ENCODE data around the gene CELF3. TPM values are rescaled to one million over a fixed set of nuclear protein-coding genes. Genes with fewer than 3 reads are reported as not detected.
"Not testable (repeated sequence)": the region's sequence is repeated elsewhere in the genome, so short reads cannot be mapped to it uniquely, and the experiment has no call there.

The CELF3 gene
- total and polyA plus RNA-seq, 7 donors, result 0.04 TPM; not detected in 6

DNA sequence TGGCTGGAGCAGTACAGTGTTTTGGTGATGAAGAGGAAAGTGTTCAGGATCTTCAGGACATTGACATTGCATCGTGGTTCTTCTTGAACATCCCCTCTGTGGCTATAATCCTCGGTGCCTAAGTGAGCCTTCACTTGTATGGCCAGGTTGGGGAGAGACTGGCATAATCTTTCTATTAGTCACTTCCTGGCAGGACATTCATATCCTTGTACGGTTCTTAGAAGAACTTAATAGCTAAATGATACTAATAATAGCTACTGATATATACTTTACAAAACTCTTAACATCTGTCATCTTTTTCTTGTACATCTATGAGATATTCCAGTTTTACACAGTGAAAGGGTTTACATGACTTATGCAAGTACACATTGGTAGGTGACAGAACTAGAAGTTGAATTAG, 35.8 kb downstream of the CELF3 start:
- DNase-seq (no peak), ATAC-seq (peak; percentile 46 to 71 (median 56))
- Histone ChIP-seq H3K36me3 (ENCODE audit: insufficient read depth in 1 of 2, low read depth in 1 of 2) (peaks cover 0 to 50% of the 10 kb centered on the region in 2 donors), H3K27ac (no peak overlapping the region), H3K27me3 (ENCODE audit: insufficient read depth in 3 of 3, low read length in 2 of 3) (no peaks in the 10 kb centered on the region), H3K9me3 (no peaks in the 10 kb centered on the region), H3K4me1 (no peaks in the 10 kb centered on the region), H3K4me3 (no peak overlapping the region)
- TF ChIP-seq, protein P1, sequence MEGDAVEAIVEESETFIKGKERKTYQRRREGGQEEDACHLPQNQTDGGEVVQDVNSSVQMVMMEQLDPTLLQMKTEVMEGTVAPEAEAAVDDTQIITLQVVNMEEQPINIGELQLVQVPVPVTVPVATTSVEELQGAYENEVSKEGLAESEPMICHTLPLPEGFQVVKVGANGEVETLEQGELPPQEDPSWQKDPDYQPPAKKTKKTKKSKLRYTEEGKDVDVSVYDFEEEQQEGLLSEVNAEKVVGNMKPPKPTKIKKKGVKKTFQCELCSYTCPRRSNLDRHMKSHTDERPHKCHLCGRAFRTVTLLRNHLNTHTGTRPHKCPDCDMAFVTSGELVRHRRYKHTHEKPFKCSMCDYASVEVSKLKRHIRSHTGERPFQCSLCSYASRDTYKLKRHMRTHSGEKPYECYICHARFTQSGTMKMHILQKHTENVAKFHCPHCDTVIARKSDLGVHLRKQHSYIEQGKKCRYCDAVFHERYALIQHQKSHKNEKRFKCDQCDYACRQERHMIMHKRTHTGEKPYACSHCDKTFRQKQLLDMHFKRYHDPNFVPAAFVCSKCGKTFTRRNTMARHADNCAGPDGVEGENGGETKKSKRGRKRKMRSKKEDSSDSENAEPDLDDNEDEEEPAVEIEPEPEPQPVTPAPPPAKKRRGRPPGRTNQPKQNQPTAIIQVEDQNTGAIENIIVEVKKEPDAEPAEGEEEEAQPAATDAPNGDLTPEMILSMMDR (IDR thresholded peaks at IDR 0.05), result no peak
- intact Hi-C loops (cut with DNase I), result no loop called here
- 20 to 41% (median 35%) methylated on average over 3 of the region's 3 CpGs for WGBS, 3 donors

DNA sequence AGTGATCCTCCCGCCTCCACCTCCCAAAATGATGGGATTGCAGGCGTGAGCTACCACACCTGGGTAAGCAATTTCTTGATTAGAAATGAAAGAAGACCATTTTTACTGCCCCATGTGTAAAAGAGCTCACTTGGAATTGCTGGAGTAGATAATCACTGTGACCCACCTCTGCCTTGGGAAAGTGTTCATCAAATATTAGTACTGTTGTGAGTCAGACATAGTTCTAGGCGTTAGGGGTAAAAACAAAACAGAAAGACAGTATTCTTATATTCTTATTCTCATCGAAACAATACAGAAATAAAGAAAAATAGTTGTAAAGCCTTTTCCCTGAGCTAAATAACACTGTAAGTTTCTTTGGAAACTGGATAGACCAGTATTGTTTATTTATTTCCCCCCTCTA, 36.2 kb downstream of the CELF3 start:
- 81 to 85% (median 82%) methylated on average over 4 of the region's 4 CpGs for WGBS, 3 donors
- intact Hi-C loops (cut with DNase I), result no loop called here
- ATAC-seq (no peak), DNase-seq (no peak)
- Histone ChIP-seq H3K4me3 (no peak overlapping the region), H3K27ac (no peak overlapping the region), H3K4me1 (no peaks in the 10 kb centered on the region), H3K36me3 (ENCODE audit: insufficient read depth in 1 of 2, low read depth in 1 of 2) (peaks cover 0 to 46% of the 10 kb centered on the region in 2 donors), H3K9me3 (no peaks in the 10 kb centered on the region), H3K27me3 (ENCODE audit: insufficient read depth in 3 of 3, low read length in 2 of 3) (no peaks in the 10 kb centered on the region)
- TF ChIP-seq, protein P1 (IDR thresholded peaks at IDR 0.05), result no peak

DNA sequence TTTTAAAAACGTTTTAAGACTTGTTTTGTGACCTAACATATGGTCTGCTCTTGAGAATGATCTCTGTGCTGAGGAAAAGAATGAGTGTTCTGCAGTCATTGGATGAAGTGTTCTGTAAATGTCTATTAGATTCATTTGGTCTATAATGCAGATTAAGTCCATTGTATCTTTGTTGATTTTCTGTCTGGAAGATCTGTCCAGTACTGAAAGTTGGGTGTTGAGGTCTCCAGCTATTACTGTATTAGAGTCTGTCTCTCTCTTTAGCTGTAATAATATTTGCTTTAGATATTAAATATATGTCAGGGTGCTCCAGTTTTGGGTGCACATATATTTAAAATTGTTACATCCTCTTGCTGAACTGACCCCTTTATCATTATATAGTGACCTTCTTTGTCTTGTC, 43.2 kb downstream of the CELF3 start:
- no peak overlapping the region for H3K27ac ChIP-seq
- H3K4me3 ChIP-seq, result no peak overlapping the region
- intact Hi-C loops (cut with DNase I), result no loop called here
- TF ChIP-seq, protein P1 (IDR thresholded peaks at IDR 0.05), result no peak
- DNase-seq (no peak), ATAC-seq (no peak)
- 74 to 87% (median 82%) methylated on average over 1 of the region's 1 CpG for WGBS, 3 donors
- H3K4me1 ChIP-seq, result peaks cover 2% of the 10 kb centered on the region
- peaks cover 0 to 36% of the 10 kb centered on the region in 2 donors for H3K36me3 ChIP-seq (ENCODE audit: insufficient read depth in 1 of 2, low read depth in 1 of 2)
- no peaks in the 10 kb centered on the region for H3K9me3 ChIP-seq
- no peaks in the 10 kb centered on the region for H3K27me3 ChIP-seq (ENCODE audit: insufficient read depth in 3 of 3, low read length in 2 of 3)

DNA sequence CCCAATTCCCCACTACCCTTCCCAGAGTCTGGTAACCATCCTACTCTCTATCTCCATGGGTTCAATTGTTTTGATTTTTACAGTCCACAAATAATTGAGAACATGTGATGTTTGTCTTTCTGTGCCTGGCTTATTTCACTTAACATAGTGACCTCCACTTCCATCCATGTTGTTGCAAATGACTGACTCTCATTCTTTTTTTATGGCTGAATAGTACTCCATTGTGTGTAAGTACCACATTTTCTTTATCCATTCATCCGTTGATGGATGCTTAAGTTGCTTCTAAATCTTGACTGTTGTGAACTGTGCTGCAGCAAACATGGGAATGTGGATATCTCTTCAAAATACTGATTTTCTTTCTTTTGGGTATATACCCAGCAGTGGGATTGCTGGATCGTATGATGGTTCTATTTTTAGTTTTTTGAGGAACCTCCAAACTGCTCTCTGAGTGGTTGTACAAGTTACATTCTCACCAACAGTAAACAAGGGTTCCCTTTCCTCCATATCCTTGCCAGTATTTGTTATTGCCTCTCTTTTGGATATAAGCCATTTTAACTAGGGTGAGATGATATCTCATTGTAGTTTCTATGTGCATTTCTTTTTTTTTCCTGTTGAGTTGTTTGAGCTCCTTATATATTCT, 46.4 kb downstream of the CELF3 start:
- H3K27me3 ChIP-seq (ENCODE audit: insufficient read depth in 3 of 3, low read length in 2 of 3); ATAC-seq; DNase-seq; H3K9me3 ChIP-seq; H3K4me3 ChIP-seq; intact Hi-C loops (cut with DNase I); H3K27ac ChIP-seq: not testable (repeated sequence)
- WGBS, 3 donors, result 57 to 63% (median 59%) methylated on average over 2 of the region's 2 CpGs
- peaks cover 21% of the 10 kb centered on the region for H3K4me1 ChIP-seq
- H3K36me3 ChIP-seq (ENCODE audit: insufficient read depth in 1 of 2, low read depth in 1 of 2), result peaks cover 0 to 35% of the 10 kb centered on the region in 2 donors

DNA sequence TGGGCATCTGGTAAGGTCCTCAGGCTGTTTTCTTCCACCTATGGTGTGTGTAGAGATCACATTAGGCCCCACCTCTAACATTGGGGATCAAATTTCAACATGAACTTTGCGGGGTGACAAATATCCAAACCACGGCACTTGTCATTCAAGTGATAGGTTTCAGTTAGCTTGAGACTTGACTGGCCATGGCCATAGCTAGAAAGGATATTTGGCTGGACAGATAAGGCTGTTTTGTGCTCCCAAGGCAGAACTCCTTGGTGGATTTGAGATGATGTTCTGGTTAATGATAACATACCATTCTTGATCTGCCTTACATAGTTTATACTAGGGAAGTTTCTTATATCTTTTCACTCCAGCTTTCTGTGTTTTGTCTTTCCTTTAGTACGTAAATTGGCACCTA, 48.5 kb downstream of the CELF3 start:
- Histone ChIP-seq H3K4me3 (no peak overlapping the region), H3K27me3 (ENCODE audit: insufficient read depth in 3 of 3, low read length in 2 of 3) (no peaks in the 10 kb centered on the region), H3K27ac (peak overlapping the region; percentile 27), H3K4me1 (peaks cover 28% of the 10 kb centered on the region), H3K36me3 (ENCODE audit: insufficient read depth in 1 of 2, low read depth in 1 of 2) (peaks cover 0 to 37% of the 10 kb centered on the region in 2 donors), H3K9me3 (no peaks in the 10 kb centered on the region)
- ATAC-seq (peak in 2 of 4 donors; percentile 31 to 54), DNase-seq (no peak)
- TF ChIP-seq, protein P1 (IDR thresholded peaks at IDR 0.05), result no peak
- intact Hi-C loops (cut with DNase I), result loop anchor here in 1 of 2 donors (10.0 kb wide), 1 partner anchor 53 kb away; the partner anchor contains the start of gene SNX27
- 48 to 53% (median 49%) methylated on average over 3 of the region's 3 CpGs for WGBS, 3 donors

Measured in psoas muscle (tissue), 8 donors.